GM18502 (cell line): ENCODE measurements around the gene RNF41.
"Not testable (repeated sequence)": the region's sequence is repeated elsewhere in the genome, so short reads cannot be mapped to it uniquely, and the experiment has no call there.

Source experiments
- ATAC-seq: cut with Tn5 transposase; IDR thresholded peaks from one replicate; pipeline ENCODE4 v1.9.1; 2021; ENCODE audit warnings: mild to moderate bottlenecking; ENCODE audit not compliant: unreplicated experiment, poor library complexity

Gene RNF41

DNA sequence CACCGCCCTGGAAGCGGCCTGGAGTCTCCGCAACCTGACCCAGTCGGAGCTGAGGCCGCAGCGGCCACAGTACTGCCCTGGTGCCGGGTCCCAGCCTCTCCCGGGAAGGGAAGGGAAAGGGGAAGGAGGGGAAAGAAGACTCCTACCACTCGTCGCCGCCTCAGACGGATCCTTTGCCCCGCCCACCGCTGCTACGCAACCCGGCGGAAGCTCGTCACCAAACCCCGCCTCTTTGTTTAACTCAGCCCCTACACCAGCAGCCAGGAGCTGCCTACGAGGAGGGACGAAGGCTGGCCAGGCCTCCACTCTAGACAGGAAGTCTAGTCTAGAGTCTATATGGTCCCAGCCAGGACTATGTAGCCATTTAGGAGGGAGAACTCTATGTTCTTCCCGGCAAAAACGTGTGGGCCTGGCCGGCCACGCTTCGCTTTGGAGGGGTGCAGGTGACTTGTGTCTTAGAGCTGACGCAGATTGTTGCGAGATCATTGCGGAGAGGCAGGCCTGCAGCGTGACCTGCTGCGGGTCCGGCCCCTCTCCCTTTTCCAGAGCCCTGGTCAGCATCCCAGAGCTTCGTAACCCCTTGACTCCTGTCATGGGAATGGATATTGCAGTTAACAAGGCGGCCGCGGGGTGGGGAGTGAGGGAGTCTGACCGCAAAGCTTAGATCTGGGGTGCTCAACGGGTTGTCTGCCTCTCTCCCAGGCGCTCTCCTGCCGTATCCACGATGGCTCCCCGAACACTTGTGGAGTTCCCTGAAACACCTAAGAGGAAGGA, at the start of gene RNF41:
Gene RNF41 (minus strand): TSS at position 166 of the 774 bp plus-strand sequence. CDS start 7,875 bp downstream, outside the sequence.
- peak; percentile 83 for ATAC-seq

DNA sequence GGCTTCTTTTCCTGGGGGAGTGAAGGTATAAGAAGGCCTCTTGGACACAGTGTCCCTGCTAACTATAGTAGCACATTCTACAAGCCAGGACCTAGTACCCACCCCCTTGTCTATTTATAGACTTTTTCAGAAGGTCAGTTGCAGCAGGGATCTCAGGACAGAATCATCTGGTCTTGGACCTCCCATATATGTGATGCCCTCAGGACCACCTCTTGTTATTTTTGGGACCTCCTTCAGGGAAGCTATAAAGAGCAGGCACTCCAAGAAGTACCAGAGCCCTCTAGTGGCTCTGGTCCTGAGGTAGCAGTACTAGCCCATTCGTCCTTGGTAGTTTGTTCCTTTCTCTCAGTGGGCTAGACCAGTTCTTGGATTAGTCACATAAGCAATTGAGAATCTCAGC, 49.3 kb upstream of the RNF41 start:
- ATAC-seq, result no peak

DNA sequence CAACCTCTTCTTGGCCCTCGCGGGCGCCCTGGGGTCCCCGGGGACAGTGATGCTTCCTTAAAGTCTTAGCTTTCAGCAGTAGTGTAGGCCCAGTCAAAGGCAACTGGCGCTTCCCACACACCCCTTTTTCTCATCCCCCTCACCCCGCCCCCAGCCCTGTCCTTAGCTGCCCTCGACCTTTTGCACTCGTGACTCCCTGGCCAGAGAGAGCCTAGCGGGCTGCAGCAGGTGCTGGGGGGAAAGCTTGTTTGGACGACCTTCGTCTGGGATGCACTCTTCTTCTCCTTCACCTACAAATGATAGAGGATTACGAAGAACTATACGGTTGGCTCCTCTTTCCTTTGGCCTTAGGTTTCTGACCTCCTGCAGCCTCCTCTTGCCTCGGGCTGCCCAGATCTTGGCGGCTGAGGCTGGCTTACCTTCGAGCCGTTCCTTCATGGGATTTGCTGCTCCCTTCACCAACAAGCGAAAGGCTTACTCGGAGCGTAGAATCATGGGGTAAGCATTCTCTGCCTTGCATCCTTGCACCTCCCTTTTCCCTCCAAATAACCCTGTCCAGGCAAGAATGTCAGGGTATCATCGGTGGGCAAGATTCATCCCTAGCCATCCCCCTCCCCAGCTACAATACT, 45.8 kb upstream of the RNF41 start:
- peak; percentile 7 for ATAC-seq

DNA sequence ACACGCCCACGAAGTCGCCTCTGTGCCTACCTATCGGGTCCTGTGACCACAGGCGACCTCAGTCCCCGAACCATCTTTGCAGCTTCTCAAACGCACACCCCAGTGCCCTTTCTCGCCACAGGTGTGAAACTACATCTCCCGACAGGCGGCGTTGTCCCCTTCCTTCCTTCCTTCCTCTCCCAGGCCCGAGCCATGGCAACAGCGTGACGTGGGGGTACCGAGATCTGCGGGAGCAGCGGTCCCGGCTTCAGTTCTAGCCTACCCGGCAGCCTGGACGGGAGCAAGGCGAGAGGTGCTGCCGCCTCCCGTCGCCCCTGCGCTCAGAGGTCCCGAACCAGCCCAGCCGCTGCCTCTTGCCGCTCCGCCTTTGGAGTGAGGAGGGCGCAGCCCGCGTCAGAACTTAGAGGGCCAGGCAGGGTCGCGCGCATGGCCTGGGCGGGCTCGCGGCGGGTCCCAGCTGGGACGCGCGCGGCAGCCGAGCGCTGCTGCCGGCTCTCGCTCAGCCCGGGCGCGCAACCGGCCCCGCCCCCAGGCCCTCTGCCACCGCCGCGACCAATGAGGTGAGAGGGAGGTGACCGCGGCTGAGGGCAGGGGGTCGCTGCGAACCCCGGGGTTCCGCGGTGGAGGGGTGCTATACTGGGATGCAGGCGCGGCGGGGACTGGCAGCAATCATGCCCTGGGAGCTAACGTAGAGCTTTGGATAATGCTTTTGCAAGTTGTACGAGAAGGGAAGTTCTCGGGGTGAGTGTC, 45.1 kb upstream of the RNF41 start, which contains the start of gene COQ10A:
Gene COQ10A (plus strand): TSS at position 250 of the 750 bp plus-strand sequence. CDS start 177 bp downstream, at position 427.
- ATAC-seq, result peak; percentile 92

DNA sequence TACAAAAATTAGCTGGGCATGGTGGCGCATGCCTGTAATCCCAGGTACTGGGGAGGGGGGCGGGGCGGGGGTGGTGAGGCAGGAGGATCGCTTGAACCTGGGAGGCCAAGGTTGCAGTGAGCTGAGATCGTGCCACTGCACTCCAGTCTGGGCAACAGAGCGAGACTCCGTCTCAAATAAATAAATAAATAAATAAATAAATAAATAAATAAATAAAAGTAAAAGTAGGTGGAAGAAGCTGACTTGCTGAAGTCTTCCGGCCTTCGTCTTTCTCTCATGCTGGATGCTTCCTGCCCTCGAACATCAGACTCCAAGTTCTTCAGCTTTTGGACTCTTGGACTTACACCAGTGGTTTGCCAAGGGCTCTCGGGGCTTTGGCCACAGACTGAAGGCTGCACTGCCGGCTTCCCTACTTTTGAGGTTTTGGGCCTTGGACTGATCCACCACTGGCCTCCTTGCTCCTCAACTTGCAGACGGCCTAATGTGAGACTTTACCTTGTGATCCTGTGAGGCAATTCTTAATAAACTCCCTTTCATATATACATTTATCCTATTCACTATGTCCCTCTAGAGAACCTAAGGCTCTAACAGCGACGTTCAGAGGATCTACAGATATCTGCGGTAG, 44.5 kb upstream of the RNF41 start:
- ATAC-seq, result not testable (repeated sequence)

DNA sequence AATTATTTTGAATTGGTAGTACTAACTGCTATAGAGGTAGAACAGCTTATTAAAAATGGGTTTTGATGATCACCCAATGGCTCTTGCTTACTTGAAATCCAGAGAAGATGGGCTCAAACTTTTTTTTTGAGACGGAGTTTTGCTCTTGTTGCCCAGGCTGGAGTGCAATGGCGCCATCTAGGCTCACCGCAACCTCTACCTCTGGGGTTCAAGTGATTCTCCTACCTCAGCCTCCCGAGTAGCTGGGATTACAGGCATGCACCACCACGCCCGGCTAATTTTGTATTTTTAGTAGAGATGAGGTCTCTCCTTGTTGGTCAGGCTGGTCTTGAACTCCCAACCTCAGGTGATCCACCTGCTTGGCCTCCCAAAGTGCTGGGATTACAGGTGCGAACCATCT, 41.2 kb upstream of the RNF41 start:
- not testable (repeated sequence) for ATAC-seq

DNA sequence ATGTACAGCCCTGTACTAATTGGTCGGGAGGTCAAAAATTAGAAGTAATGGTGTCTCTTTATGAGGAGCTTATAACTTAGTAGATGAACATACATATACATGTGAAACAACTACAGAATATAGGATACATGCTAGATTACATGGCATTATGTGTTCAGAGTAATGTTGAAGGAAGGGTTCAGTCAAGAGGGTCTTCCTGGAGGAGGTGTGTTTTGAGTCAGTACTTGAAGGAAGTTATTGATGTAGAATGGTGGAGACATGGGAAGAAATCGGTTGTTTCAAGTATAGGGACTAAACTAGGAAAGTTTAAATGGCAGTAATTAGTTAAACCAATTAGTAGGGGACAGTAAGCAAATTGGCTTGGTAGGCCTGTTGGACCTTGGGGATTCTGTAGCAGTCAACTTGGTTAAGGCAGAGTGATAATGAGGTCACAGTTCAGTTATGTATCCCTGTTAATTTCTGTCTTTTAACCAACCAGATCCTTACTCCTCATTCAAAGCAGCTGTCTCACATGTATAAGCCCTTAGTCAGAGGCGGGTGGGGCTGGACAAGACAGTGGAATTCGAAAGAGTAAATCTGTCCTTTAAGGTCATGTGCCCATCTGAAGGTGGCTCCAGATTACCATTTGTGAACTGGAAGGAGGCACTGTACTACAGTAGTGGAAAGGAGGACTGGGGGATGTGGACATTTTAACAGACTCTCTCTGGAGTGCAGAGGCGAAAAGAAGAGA, 39.9 kb upstream of the RNF41 start:
- ATAC-seq, result no peak

DNA sequence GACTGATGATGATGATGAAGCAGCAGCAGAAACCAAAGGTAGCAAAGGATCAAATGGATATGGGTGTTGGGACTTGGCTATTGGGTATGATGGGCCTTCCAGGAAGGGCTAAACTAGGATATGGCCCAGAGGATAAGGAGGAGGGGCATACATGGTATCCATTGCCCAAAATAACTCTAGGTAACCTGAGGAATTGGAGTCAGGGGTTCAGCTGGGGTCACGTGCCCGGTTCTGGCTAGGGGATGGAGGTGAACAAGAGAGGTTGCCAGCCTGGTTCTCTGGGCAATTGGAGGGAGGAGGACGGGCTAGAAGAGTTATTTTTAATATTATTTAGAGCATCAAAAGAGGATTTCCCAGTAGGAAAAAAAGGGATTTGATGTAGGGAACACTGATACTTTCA, 39.2 kb upstream of the RNF41 start:
- no peak for ATAC-seq

DNA sequence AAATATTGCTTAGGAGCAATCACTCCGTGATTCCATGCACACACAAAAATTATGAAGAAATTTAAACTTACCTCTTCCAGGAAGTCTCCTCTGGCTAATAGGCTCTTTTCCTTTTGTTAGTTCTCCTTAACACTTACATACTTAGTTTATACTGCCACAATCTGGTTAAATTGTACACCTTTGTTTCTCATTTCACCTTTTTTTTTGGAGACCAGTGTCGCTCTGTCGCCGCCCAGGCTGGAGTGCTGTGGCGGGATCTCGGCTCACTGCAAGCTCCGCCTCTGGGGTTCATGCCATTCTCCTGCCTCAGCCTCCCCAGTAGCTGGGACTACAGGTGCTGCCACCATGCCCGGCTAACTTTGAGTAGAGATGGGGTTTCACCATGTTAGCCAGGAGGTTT, 38.7 kb upstream of the RNF41 start:
- no peak for ATAC-seq

DNA sequence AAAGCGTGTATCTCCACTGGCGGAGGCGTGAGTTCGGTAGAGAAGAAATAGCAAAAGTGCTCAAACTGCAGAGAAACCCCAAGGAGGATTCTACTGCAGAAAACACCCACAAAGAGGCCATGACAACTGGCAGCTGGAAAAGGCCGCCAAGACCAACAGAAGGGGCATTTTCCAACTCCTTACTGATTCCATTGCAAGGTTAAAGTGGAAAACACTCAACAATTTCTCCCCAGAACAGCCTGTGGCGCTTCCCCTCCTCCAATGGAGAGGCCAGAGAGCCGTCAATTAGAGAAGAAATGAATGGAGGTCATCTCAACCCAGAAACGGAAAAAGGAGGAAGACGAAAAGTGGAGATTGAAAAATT, 37.1 kb upstream of the RNF41 start:
- ATAC-seq, result no peak

DNA sequence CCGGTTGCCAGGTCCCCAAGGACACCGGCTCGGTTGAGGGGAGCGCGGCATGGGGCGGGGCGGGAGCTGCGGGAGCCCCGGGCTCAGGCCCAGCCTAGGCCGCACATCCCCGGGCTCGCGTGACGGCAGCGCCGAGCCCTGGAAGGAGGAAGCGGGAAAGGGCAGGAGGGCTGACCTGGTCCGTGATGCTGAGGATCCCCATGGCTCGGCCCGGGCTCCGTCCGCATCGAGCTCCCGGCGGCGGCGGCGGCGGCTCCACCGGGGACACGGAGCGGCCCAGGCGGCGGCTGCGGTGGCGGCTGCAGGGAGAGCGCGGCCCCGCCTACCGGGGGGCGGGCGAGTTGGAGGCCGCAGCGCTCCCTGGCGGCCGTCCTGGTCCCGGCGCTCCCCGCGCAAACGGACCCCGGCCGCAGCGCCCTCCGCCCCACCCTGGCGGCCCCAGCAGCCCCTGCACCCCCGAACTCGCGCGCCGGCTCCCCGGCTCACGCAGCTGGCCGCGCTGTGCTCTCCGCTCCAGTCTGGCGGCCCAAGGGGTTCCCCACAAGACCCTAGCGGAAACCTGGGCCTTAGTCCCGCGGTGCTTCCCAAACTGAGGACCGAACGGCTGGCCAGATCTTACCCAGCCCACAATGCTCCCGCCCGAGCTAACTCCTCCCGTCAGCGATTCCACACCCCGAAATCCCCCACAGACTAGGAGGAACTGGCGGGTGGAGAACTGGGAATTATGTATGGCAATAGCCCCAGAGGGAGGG, 36.5 kb upstream of the RNF41 start, which contains the start of gene ANKRD52:
Gene ANKRD52 (minus strand): TSS at position 317 of the 752 bp plus-strand sequence. CDS start 115 bp downstream, at position 202.
- ATAC-seq, result peak; percentile 90

DNA sequence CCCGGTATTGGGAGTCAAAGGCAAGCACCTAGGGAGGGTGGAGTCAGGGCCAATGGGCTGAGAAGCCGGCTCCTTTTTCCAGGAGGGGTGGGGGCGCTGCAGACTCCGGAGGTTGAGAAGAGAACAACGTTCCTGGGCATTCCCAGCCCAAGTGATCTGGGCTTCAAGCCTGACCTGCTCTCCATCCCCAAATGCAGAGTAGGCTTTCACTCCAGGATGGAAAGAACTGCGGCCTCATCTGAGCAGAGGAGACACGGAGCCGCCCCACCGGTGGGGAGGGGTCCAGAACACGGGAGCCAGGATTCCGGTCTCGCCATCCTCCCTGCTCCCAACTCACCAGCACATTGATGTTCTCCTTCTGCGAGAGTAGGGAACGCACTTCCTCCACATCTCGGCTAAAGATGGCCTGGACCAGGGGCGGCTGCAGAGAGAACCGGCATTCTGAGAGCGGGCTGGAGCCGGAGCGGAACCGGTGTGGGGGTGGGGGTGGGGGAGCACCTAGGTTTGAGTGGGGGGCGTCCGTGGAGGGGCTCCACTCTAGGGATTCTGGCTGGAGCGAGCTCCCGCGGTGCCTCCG, 35.9 kb upstream of the RNF41 start:
- ATAC-seq, result no peak

DNA sequence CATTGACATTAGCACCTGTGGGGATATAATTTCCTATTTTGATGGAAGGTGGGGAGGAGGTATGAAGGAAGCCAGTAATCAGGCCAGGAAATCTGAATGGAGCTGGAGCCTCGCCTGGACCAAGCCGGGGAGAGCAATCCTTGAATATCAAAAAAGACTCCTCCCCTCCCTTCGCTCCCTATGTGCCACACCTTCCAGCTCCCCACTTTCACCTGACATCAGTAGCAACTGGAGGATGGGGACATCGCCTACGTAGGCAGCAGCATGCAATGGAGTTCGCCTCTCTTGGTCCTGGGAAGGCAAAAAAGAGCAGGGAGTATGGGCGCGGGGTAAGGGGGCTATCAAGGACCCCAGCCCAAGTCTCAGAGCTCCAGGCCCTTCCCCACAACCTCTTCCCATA, 35.3 kb upstream of the RNF41 start:
- no peak for ATAC-seq

DNA sequence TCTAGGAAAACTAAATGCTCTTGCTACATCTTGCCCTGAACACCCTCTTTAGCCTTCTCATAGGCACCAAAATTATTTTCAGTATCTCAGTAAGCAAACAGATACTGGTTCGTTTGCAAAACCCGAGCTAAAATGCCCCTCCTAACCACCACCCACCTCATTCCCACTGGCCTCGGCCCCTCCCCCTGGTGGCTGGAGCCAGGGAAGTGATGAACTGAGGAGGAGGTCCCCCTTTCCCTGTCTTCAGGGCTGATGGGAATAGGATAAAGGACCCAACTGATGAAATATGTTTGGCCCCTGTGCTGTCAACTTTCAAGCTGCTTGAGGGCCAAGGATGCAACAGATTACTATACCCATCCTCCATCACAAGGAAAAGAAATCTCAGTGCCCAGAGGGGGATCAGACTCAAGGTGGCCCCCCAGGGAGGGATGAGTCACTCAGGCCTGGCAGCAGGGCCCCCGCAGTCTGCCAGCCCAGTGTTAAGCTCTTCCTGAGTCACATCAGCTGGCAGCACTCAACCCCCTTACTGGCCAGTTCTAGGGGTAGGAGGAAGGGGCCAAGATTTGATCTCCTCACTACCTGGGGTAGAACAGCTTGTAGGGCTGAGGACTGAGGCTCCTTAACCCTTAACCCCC, 34.7 kb upstream of the RNF41 start:
- ATAC-seq, result no peak

DNA sequence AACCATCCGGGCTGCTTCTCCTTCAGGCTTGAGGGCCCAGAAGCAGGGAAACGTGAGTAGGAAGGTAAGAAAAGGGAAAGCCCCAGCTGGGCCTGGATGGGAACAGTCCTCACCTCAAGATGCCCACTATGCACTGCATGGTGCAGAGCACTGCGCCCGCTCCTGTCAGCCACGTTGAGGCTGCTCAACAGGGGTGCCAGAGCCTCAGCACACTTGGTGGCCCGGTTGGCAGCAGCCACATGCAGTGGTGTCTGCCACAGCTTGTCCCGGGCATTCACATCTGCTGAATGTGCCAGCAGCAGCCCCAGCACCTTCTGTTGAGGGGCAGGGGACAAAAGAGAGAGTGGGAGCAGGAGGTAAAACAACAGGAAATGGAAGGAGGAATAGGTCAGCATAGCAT, 33.9 kb upstream of the RNF41 start:
- no peak for ATAC-seq

DNA sequence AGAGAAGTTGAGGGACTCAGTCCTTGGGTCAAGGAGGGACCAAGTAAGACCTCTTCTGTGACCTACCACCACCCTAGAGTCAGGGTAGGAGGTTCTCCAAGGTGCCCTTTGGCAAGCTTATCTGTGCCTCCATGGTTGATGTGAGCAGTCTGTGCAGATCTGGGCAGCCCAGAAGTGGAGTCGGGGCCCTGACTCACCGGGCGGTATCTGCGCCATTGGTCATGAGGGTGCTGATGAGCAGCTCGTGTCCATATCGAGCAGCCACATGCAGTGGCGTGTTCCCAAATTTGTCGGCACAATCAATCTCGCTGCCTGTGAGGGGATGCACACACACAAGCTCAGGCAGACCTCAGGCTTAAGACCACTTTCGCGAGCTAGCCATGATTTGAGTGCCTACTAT, 31.4 kb upstream of the RNF41 start:
- ATAC-seq, result no peak

DNA sequence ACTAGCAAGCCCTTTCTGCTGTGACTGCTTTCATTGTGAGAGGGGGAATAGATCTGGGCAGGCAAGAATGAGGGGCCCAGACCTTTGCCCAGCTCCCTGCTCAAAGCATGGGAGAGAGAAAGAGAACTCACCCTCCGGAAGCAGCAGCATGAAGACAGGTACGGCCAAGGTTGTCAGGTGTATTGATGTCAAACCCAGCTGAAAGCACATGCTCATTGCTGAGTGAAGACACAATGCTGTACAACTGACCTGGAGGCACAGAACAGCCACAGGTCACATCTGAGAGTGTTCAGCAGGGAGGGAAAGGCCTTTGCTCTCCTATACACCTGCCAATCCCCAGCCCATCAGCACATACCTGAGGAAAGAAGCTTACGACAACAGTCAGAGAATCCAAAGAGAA, 30.9 kb upstream of the RNF41 start:
- ATAC-seq, result no peak

DNA sequence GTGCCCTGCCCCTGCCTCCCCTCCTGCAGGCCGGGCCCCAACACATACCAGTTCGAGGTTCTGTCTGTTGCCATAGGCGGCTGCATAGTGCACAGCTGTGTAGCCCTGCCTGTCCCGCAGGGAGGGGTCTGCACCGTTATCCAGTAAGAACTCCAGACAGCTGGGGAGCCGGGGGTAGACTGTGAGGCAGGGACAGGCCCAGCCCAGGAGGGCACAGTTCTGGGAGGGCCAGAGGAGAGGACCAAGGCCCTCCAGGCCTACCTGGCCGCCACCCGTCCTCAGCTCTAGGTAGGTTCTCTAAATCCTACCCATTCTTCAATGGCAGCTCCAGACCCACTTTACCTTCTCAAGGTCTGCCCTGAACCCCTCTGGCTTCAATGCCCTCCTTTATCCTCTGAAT, 27.0 kb upstream of the RNF41 start:
- no peak for ATAC-seq
